SIG-M5 treated with dmso at 0.1 percent for 504 hours (cell line): ENCODE measurements around the gene MKS1.

Experiments
- DNase-seq: peaks from one replicate; lab custom pipeline; 2025; ENCODE audit not compliant: unreplicated experiment; lab: John Stamatoyannopoulos, UW

Gene MKS1

GRCh38 chr17:58204796-58205195, 14.3 kb downstream of the MKS1 start:
- no peak for DNase-seq

DNA sequence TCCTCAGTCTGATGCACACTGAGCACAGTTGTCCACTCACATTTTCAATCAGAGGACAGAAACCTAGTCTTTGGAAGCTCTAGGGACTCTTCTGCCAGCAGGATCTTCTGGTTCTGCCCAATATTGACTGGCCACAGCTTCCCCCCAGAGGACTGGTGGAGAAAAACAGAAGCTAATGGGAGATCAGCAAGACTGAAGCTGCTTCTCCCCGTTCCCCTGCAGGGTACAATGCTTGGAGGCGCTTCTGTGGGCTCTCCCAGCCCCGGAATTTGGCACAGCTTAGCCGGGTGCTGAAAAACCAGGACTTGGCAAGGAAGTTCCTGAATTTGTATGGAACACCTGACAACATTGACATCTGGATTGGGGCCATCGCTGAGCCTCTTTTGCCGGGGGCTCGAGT, 16.2 kb downstream of the MKS1 start:
- no peak for DNase-seq

- DNase-seq, result peak; percentile 74
Observed at GRCh38 chr17:58200024-58200633, 18.9 kb downstream of the MKS1 start.

- DNase-seq, result no peak
Observed at GRCh38 chr17:58196610-58197009, 22.4 kb downstream of the MKS1 start.

- no peak for DNase-seq
Observed at GRCh38 chr17:58195518-58196123, 23.4 kb downstream of the MKS1 start.

DNA sequence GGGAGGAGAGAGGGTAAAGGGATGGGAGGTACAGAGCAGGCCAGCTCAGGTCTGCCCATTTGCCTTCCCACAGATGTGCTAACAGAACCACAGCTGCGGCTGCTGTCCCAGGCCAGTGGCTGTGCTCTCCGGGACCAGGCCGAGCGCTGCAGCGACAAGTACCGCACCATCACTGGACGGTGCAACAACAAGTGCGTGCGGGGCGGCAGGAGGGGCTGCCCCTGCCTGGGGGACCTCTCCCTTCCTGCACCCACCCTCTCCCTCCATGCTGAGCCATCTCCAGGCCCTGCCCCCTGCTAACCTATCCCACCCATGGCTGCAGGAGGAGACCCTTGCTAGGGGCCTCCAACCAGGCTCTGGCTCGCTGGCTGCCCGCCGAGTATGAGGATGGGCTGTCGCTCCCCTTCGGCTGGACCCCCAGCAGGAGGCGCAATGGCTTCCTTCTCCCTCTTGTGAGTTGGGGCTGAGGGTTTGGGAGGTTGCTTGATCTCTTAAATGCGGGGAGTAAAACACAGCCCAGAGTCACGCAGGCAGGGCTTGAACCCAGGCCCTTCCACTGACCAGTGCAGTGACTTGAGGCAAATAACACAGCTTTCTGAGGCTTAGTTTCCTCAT, 25.3 kb downstream of the MKS1 start:
- no peak for DNase-seq

DNA sequence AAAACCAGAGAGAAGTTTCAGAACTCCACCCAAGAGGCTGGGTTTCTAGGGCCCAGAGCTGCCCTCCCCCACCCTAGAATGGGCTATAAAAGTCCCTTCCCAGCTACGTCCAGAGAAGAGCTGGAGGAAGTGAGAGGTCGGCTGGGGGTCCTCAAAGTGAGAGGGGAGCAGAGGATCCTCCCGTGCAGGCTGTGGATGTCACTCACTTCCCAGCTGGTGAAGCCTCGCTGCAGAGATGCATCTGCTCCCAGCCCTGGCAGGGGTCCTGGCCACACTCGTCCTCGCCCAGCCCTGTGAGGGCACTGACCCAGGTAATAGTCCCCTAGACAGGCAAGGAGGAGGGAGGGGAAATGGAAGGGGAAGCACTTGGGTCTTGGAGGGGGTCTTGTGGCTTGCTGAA, 26.4 kb downstream of the MKS1 start, which contains the start of gene EPX:
TSS of gene EPX (plus strand) at position 115 of the 400 bp plus-strand sequence. CDS start at position 236, 121 bp downstream.
- DNase-seq, result no peak

- no peak for DNase-seq
Observed at GRCh38 chr17:58191241-58191896, 27.7 kb downstream of the MKS1 start.

- no peak for DNase-seq
Observed at GRCh38 chr17:58189436-58190146, 29.5 kb downstream of the MKS1 start.

DNA sequence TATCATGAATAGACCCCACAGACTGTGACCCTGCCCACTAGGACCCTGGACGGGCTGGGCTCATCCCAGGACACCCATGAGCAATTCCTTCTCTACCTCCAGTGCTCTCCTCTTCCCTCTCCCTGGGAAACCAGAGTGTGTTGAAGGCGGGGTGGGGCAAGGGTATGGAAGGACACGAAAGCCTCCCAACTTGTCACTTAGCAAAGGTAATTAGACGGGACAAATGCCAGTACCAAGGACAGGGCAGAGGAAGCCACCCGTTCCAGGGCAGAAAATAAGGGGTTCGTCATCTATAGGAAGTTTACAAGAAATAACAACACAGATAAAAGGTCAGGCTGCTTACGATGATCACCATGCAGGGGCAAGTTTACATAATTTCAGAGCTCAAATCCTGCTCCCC, 31.4 kb downstream of the MKS1 start:
- no peak for DNase-seq

GRCh38 chr17:58187063-58187462, 32.0 kb downstream of the MKS1 start:
- DNase-seq, result no peak

DNA sequence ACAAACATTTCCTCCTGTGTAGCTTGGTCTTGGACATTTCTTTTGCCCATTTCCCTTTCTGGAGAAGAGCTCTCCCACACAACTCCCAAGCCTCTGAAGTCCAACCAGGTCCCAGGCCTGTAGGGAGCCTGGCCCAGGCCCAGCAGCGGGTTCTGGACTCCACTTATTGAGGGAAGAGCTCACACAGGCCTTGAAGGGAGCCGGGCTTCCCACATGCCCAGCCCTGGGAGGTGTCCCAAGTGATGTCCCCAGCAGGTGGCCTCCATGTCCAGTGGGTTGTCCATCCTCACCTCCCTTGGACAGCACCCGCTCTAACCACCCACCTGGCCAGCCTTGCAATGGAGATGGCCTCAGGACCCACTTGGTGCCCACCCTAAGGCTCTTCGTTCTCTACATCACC, 32.5 kb downstream of the MKS1 start:
- DNase-seq, result no peak

- DNase-seq, result no peak
Observed at GRCh38 chr17:58184986-58185761, 33.9 kb downstream of the MKS1 start.

DNA sequence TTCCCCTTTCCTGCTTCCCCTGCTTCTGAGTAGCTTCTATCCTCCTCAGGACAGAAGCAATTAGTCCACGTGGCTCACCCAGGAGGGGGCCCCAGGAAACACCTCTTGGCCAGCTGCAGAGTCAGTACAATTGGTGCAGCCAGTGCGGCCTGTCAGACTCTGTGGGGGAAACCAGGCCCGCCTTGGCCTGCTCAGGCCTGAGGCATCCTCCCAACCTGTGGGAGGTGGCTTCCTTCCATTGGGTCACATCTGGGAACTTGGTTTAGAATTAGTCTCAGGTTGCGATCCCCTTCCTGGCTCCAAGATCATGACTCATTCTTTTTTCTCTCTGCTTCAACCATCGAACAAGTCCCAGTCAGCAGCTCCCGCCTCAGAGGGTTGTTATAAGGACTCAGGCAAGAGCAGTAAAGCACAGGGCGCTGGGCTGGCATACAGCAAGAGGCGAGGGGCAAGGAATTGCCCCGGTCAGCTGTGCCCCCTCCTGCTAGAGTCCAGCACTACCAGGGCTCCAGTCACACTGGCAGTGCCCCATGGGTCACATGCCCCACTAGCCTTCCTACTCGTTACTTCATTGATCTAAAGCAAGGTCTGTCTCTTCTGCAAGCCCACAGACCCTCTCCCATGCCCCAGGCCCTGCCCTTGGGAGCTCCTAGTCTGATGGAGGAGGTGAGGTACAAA, 34.6 kb downstream of the MKS1 start:
- no peak for DNase-seq

GRCh38 chr17:58183514-58183913, 35.5 kb downstream of the MKS1 start:
- no peak for DNase-seq

DNA sequence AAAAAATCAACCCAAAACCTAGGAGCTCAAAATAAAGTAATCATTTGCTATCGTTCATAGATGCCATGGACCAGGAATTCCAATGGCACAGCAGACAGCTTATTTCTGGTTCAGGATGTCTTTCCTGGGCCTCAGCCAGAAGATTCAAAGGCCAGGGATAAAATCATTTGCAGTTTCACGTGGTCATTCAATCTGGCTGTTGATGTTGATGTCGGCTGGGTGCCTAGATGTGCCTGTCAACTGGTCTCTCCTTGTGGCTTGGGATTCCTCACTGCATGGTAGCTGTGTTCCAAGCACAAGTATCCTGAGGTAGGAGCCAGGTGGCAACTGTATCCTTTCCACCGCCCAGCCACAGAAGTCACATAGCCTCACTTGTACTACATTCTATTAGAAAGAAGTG, 37.3 kb downstream of the MKS1 start:
- no peak for DNase-seq

- no peak for DNase-seq
Observed at GRCh38 chr17:58176200-58176599, 42.9 kb downstream of the MKS1 start.

GRCh38 chr17:58174871-58175270, 44.2 kb downstream of the MKS1 start:
- no peak for DNase-seq

GRCh38 chr17:58172369-58173071, 46.5 kb downstream of the MKS1 start:
- peak; percentile 72 for DNase-seq
